CD4-positive, alpha-beta memory T cell (primary cell): ENCODE results near the gene FANCE. TPM values are rescaled to one million over a fixed set of nuclear protein-coding genes. Genes with fewer than 3 reads are reported as not detected.
"Not testable (repeated sequence)": the region's sequence is repeated elsewhere in the genome, so short reads cannot be mapped to it uniquely, and the experiment has no call there.

Experiments
- CTCF ChIA-PET: fragments of 350-600 bp; sonication (Branson Sonifier 250); formaldehyde crosslinking; loops from one replicate; lab custom pipeline; 2021; ENCODE audit warnings: inconsistent platforms; ENCODE audit not compliant: partially characterized antibody; lab: Charles Lee
- POLR2A ChIA-PET: fragments of 350-600 bp; sonication (Branson Sonifier 250); formaldehyde crosslinking; loops from one replicate; lab custom pipeline; 2021; ENCODE audit not compliant: partially characterized antibody; lab: Charles Lee
- DNase-seq, 5 donors: peaks; one replicate each; pipeline versions ENCODE4 v3.0.0 to v3.0.0-alpha.2; 2020 to 2022; ENCODE audit warnings: mixed read lengths in 1 of 5
- H3K27ac ChIP-seq: one replicate; pipeline ENCODE4 v1.7.0; 2013; ENCODE audit warnings: low read depth, low read length
- H3K27me3 ChIP-seq: 2 replicates; pipeline ENCODE4 v1.7.0; 2013; ENCODE audit warnings: mild to moderate bottlenecking, low read length, moderate library complexity; ENCODE audit not compliant: insufficient read depth
- H3K36me3 ChIP-seq: 2 replicates; pipeline ENCODE4 v1.7.0; 2013; ENCODE audit warnings: mild to moderate bottlenecking, low read length, moderate library complexity; ENCODE audit not compliant: insufficient read depth
- H3K4me1 ChIP-seq: 2 replicates; pipeline ENCODE4 v1.7.0; 2013; ENCODE audit warnings: mild to moderate bottlenecking, low read length, moderate library complexity; ENCODE audit not compliant: insufficient read depth
- H3K4me3 ChIP-seq, 2 donors: one replicate each; pipeline ENCODE4 v1.7.0; 2013; ENCODE audit warnings: low read length in 2 of 2, mild to moderate bottlenecking in 1 of 2
- H3K9me3 ChIP-seq, 2 donors: one replicate each; pipeline ENCODE4 v1.7.0; 2013; ENCODE audit warnings: low read length in 2 of 2, control low read depth in 1 of 2; ENCODE audit not compliant: control insufficient read depth in 1 of 2
- H3K27ac Mint-ChIP-seq, 7 donors: one replicate each; pipeline ENCODE4 v1.8.0; 2020 to 2021; ENCODE audit warnings: mixed read lengths in 7 of 7, mild to moderate bottlenecking in 6 of 7, inconsistent platforms in 3 of 7, moderate library complexity in 3 of 7
- H3K27me3 Mint-ChIP-seq, 2 donors: one replicate each; pipeline ENCODE4 v1.8.0; 2020 to 2021; ENCODE audit warnings: mixed read lengths in 2 of 2
- H3K36me3 Mint-ChIP-seq, 2 donors: one replicate each; pipeline ENCODE4 v1.8.0; 2020 to 2021; ENCODE audit warnings: mixed read lengths in 2 of 2, inconsistent platforms in 1 of 2, mild to moderate bottlenecking in 1 of 2
- H3K4me1 Mint-ChIP-seq, 4 donors: one replicate each; pipeline ENCODE4 v1.8.0; 2020 to 2021; ENCODE audit warnings: mixed read lengths in 4 of 4, mild to moderate bottlenecking in 1 of 4
- H3K4me3 Mint-ChIP-seq, 8 donors: one replicate each; pipeline ENCODE4 v1.8.0; 2020 to 2021; ENCODE audit warnings: mixed read lengths in 8 of 8, mild to moderate bottlenecking in 7 of 8, moderate library complexity in 6 of 8, inconsistent platforms in 3 of 8
- H3K9me3 Mint-ChIP-seq, 8 donors: one replicate each; pipeline ENCODE4 v1.8.0; 2020 to 2021; ENCODE audit warnings: mixed read lengths in 8 of 8, mild to moderate bottlenecking in 5 of 8, inconsistent platforms in 3 of 8, moderate library complexity in 1 of 8
- intact Hi-C: fragments of 100-400 bp; cut with micrococcal nuclease; formaldehyde crosslinking; loops from one replicate; pipeline ENCODE4 v1.15.1; 2023
- microRNA-seq: library from miRNA; unstranded; fragments of <30 nt; microRNA quantifications from one replicate; pipeline ENCODE4 v1.2.0, GENCODE V29; 2021; ENCODE audit warnings: borderline replicate concordance, borderline number of aligned reads, borderline microRNAs expressed, mixed read lengths
- polyA plus RNA-seq, 2 donors: library from polyadenylated mRNA; unstranded; fragments of 300-500 nt; fragmentation: Illumina TruSeq; gene quantifications; one replicate each; pipeline ENCODE4 v1.2.3, GENCODE V29; 2021
- total RNA-seq, 2 experiments: library from RNA; stranded (reverse); gene quantifications; one replicate each; pipeline ENCODE4 v1.2.3, GENCODE V29; 2021

The FANCE gene
- total and polyA plus RNA-seq, 4 experiments from 2014 or later = 5.4 to 9.0 (median 7.9) TPM

- ChIA-PET CTCF (no interaction called here), POLR2A (no interaction called here)
- peaks cover 0 to 2% (median 0%) of the 10 kb centered on the region in 4 donors for H3K4me1 Mint-ChIP-seq
- Histone ChIP-seq H3K4me1 (no peaks in the 10 kb centered on the region), H3K27me3 (peaks cover 6% of the 10 kb centered on the region), H3K27ac (no peak overlapping the region), H3K36me3 (no peaks in the 10 kb centered on the region), H3K4me3 (no peak overlapping the region), H3K9me3 (no peaks in the 10 kb centered on the region)
- DNase-seq = no peak
- H3K27ac Mint-ChIP-seq = no peak overlapping the region
- H3K9me3 Mint-ChIP-seq = no peaks in the 10 kb centered on the region
- intact Hi-C loops = no loop called here
- H3K4me3 Mint-ChIP-seq = no peak overlapping the region
- H3K36me3 Mint-ChIP-seq = no peaks in the 10 kb centered on the region
- H3K27me3 Mint-ChIP-seq = peaks cover 3 to 4% of the 10 kb centered on the region in 2 donors
These were observed 59.4 kb downstream of the FANCE start for GRCh38 chr6:35511562-35511941.

GRCh38 chr6:35512006-35512405 lies 59.9 kb downstream of the FANCE start:
- no peaks in the 10 kb centered on the region for H3K9me3 Mint-ChIP-seq
- H3K27me3 Mint-ChIP-seq = peaks cover 3 to 4% of the 10 kb centered on the region in 2 donors
- no peaks in the 10 kb centered on the region for H3K36me3 Mint-ChIP-seq
- intact Hi-C loops = no loop called here
- H3K27ac Mint-ChIP-seq = no peak overlapping the region
- no peak for DNase-seq
- no peaks in the 10 kb centered on the region for H3K4me1 ChIP-seq
- H3K4me3 Mint-ChIP-seq = peak overlapping the region in 1 of 8 donors; percentile 34
- peaks cover 0 to 4% (median 0%) of the 10 kb centered on the region in 4 donors for H3K4me1 Mint-ChIP-seq
- H3K4me3 ChIP-seq = no peak overlapping the region
- H3K36me3 ChIP-seq = no peaks in the 10 kb centered on the region
- no peak overlapping the region for H3K27ac ChIP-seq
- CTCF ChIA-PET = no interaction called here
- H3K27me3 ChIP-seq = peaks cover 6% of the 10 kb centered on the region
- POLR2A ChIA-PET = no interaction called here
- no peaks in the 10 kb centered on the region for H3K9me3 ChIP-seq

DNA sequence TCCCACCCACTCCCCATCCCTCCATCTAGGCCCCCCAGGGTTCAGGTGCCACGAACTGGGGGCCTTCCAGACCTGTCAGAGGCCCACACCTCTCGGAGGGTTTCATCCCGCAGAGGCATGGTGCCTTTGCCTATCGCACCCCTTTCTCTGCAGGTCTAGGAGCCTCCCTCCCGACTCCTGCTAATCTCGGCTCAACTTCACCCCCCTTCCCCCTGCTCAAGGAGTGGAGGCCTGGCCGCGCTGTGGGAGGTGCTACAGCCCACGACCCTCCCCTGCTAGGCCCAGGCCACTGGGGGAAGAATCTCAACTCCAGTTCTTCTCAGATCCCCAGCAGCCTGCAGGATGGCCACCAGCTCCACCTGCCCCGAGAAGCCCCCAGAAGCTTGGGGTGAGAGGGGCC lies 60.6 kb downstream of the FANCE start, which contains the start of gene TULP1:
TSS of gene TULP1 (minus strand) at position 157 of the 400 bp plus-strand sequence. CDS start at position 119, 38 bp downstream.
- CTCF ChIA-PET = no interaction called here
- Histone ChIP-seq H3K4me1 (no peaks in the 10 kb centered on the region), H3K9me3 (no peaks in the 10 kb centered on the region), H3K36me3 (no peaks in the 10 kb centered on the region), H3K27ac (no peak within 1 kb of the TSS), H3K4me3 (no peak within 1 kb of the TSS), H3K27me3 (peaks cover 6% of the 10 kb centered on the region)
- POLR2A ChIA-PET = no interaction called here
- H3K27ac Mint-ChIP-seq = no peak within 1 kb of the TSS
- no peak for DNase-seq
- no peaks in the 10 kb centered on the region for H3K36me3 Mint-ChIP-seq
- intact Hi-C loops = no loop called here
- peak within 1 kb of the TSS in 1 of 8 donors; percentile 34 for H3K4me3 Mint-ChIP-seq
- no peaks in the 10 kb centered on the region for H3K9me3 Mint-ChIP-seq
- H3K4me1 Mint-ChIP-seq = peaks cover 0 to 4% (median 0%) of the 10 kb centered on the region in 4 donors
- H3K27me3 Mint-ChIP-seq = peaks cover 3 to 4% of the 10 kb centered on the region in 2 donors

DNA sequence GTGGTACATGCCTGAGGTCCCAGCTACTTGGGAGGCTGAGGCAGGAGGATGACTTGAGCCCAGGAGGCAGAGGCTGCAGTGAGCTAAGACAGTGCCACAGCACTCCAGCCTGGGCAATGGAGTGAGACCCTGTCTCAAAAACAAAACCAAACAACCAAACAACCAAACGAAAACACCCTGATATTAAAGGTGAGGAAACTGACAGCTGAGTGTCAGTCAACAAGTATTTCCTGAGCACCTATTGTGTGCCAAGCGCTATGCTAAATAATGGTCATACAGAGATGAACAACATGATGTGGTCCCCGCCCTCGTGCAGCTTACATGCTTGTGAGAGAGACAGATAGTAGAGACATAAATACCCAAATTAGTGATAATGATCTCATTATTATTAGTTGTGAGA lies 62.4 kb downstream of the FANCE start:
- Histone ChIP-seq H3K9me3 (no peaks in the 10 kb centered on the region), H3K27me3 (peaks cover 6% of the 10 kb centered on the region), H3K27ac (no peak overlapping the region), H3K4me1 (no peaks in the 10 kb centered on the region), H3K4me3 (no peak overlapping the region), H3K36me3 (no peaks in the 10 kb centered on the region)
- DNase-seq = no peak
- CTCF ChIA-PET = interaction anchor here (1.0 kb wide), 1 partner anchor 10 kb away, joined by 3 read pairs; no protein-coding TSS in a partner anchor
- Mint-ChIP-seq H3K9me3 (no peaks in the 10 kb centered on the region), H3K27me3 (peaks cover 3 to 4% of the 10 kb centered on the region in 2 donors), H3K27ac (no peak overlapping the region), H3K4me1 (peaks cover 0 to 4% (median 0%) of the 10 kb centered on the region in 4 donors), H3K36me3 (no peaks in the 10 kb centered on the region), H3K4me3 (no peak overlapping the region)
- POLR2A ChIA-PET = interaction anchor here (0.8 kb wide), 1 partner anchor 17 kb away, joined by 3 read pairs; no protein-coding TSS in a partner anchor
- intact Hi-C loops = no loop called here

- POLR2A ChIA-PET, H3K4me3 Mint-ChIP-seq, DNase-seq, H3K4me1 ChIP-seq, H3K27ac Mint-ChIP-seq, H3K4me3 ChIP-seq, H3K9me3 Mint-ChIP-seq, H3K36me3 Mint-ChIP-seq, H3K4me1 Mint-ChIP-seq, H3K9me3 ChIP-seq, H3K36me3 ChIP-seq, intact Hi-C loops, H3K27ac ChIP-seq, H3K27me3 Mint-ChIP-seq, H3K27me3 ChIP-seq: not testable (repeated sequence)
- CTCF ChIA-PET = interaction anchor here (1.2 to 1.3 kb wide), 2 partner anchors 34 to 222 kb away, joined by 3 to 5 read pairs; no protein-coding TSS in a partner anchor
These were observed 63.8 kb downstream of the FANCE start for GRCh38 chr6:35515939-35516338.

Small RNAs within 50 kb of the gene (microRNA-seq; reads per million reads assigned to microRNA genes)
- gene MIR7111 = not detected

Other genes starting within 250 kb of the FANCE start
- gene SCUBE3, start 238.4 kb upstream of the FANCE start, total RNA-seq = not detected
- under 1 TPM; 0.03 to 0.08 TPM for gene SCUBE3, start 238.4 kb upstream of the FANCE start, polyA plus RNA-seq
- 100 to 1,000 TPM in 1 of 2 experiments, 10 to 100 TPM in 1; 97.5 to 106 TPM for gene ZNF76, start 192.6 kb upstream of the FANCE start, total RNA-seq
- gene ZNF76, start 192.6 kb upstream of the FANCE start, polyA plus RNA-seq = 10 to 100 TPM; 26.3 to 31.5 TPM
- gene DEF6, start 154.5 kb upstream of the FANCE start, total RNA-seq = 100 to 1,000 TPM; 231 to 236 TPM
- gene DEF6, start 154.5 kb upstream of the FANCE start, polyA plus RNA-seq = 100 to 1,000 TPM in 1 of 2 donors, 10 to 100 TPM in 1; 77.3 to 171 TPM
- 10 to 100 TPM; 37.2 to 38.7 TPM for gene PPARD, start 109.8 kb upstream of the FANCE start, total RNA-seq
- gene PPARD, start 109.8 kb upstream of the FANCE start, polyA plus RNA-seq = 10 to 100 TPM in 1 of 2 donors, 1 to 10 TPM in 1; 2.6 to 10.7 TPM
- 1,000 to 10,000 TPM; 1,978 to 2,070 TPM for gene RPL10A, start 16.1 kb downstream of the FANCE start, total RNA-seq
- gene RPL10A, start 16.1 kb downstream of the FANCE start, polyA plus RNA-seq = 1,000 to 10,000 TPM in 1 of 2 donors, 100 to 1,000 TPM in 1; 844 to 1,085 TPM
- under 1 TPM in 1 of 2 experiments, not detected in 1; 0.20 TPM for gene TEAD3, start 44.7 kb downstream of the FANCE start, total RNA-seq
- gene TEAD3, start 44.7 kb downstream of the FANCE start, polyA plus RNA-seq = under 1 TPM in 1 of 2 donors, not detected in 1; 0.08 TPM
- not detected for gene TULP1, start 60.6 kb downstream of the FANCE start, total RNA-seq
- not detected for gene TULP1, start 60.6 kb downstream of the FANCE start, polyA plus RNA-seq
- 10 to 100 TPM; 72.9 to 74.2 TPM for gene FKBP5, start 236.6 kb downstream of the FANCE start, total RNA-seq
- 100 to 1,000 TPM in 1 of 2 donors, 10 to 100 TPM in 1; 94.2 to 233 TPM for gene FKBP5, start 236.6 kb downstream of the FANCE start, polyA plus RNA-seq